ENCODE measurements around the gene VEPH1. TPM values are rescaled to one million over a fixed set of nuclear protein-coding genes. Genes with fewer than 3 reads are reported as not detected.

VEPH1 gene
- polyA plus RNA-seq, 2 of the 4 experiments (the other 2 are of a cell fraction), result 0.04 to 0.16 TPM

- no peak for TF ChIP-seq USF2 (IDR thresholded peaks at IDR 0.05)
- TF ChIP-seq PHF8 (IDR thresholded peaks at IDR 0.05; ENCODE audit: borderline replicate concordance, low read depth), result no peak
- TF ChIP-seq EHMT2 (IDR thresholded peaks at IDR 0.05; ENCODE audit: low read depth), result no peak
- TF ChIP-seq ZC3H11A (IDR thresholded peaks at IDR 0.05), result no peak
Observed at GRCh38 chr3:157518881-157519280, 15.7 kb upstream of the VEPH1 start (continued).

GRCh38 chr3:157516928-157517327 is 13.7 kb upstream of the VEPH1 start:
- no peaks in the 10 kb centered on the region for H3K4me1 ChIP-seq
- DNase-seq (ENCODE audit: low read depth in 1 of 2, low spot score in 1 of 2), result no peak
- no peak overlapping the region for H3K4me2 ChIP-seq
- H3K9me3 ChIP-seq, result no peaks in the 10 kb centered on the region
- FAIRE-seq, result no peak
- no peak overlapping the region for H3K4me3 ChIP-seq
- TF ChIP-seq SMC3 (IDR thresholded peaks at IDR 0.05) (no peak), RNF2 (IDR thresholded peaks at IDR 0.05; ENCODE audit: borderline replicate concordance, low read depth) (no peak), BHLHE40 (IDR thresholded peaks at IDR 0.05; ENCODE audit: low read depth, low read length) (no peak), USF2 (IDR thresholded peaks at IDR 0.05) (no peak), CHD4 (IDR thresholded peaks at IDR 0.05; ENCODE audit: borderline replicate concordance) (no peak), E2F6 (IDR thresholded peaks at IDR 0.05; ENCODE audit: borderline replicate concordance, low read depth) (no peak), ATOH8 (CRISPR knock-in tag; IDR thresholded peaks at IDR 0.05; ENCODE audit: low read depth) (no peak), NFE2L2 (conservative IDR thresholded peaks at IDR 0.05; ENCODE audit: low read length) (no peak), ZSCAN20 (CRISPR knock-in tag; IDR thresholded peaks at IDR 0.05) (no peak), EHF (CRISPR knock-in tag; IDR thresholded peaks at IDR 0.05) (no peak), HOXB5 (CRISPR knock-in tag; IDR thresholded peaks at IDR 0.05) (no peak), RARB (CRISPR knock-in tag; IDR thresholded peaks at IDR 0.05) (no peak)
- ChIA-PET CTCF (no interaction called here), POLR2A (no interaction called here)
- ATAC-seq, result no peak
- no peak overlapping the region for H3K27ac ChIP-seq

- Histone ChIP-seq H3K4me3 (no peak overlapping the region), H3K4me1 (no peaks in the 10 kb centered on the region), H3K4me2 (no peak overlapping the region), H3K27ac (no peak overlapping the region), H3K9me3 (no peaks in the 10 kb centered on the region)
- POLR2A ChIA-PET, result no interaction called here
- CTCF ChIA-PET, result interaction anchor here (0.6 kb wide), 1 partner anchor 22 kb away, joined by 3 read pairs; no protein-coding TSS in a partner anchor
- no peak for ATAC-seq
- TF ChIP-seq PHF8 (IDR thresholded peaks at IDR 0.05; ENCODE audit: borderline replicate concordance, low read depth), result no peak
- TF ChIP-seq EP300 (IDR thresholded peaks at IDR 0.05), result no peak
- TF ChIP-seq ZSCAN20 (CRISPR knock-in tag; IDR thresholded peaks at IDR 0.05), result no peak
- no peak for TF ChIP-seq ESRRA (IDR thresholded peaks at IDR 0.05; ENCODE audit: borderline replicate concordance, low read length)
- TF ChIP-seq TP53 (CRISPR knock-in tag; IDR thresholded peaks at IDR 0.05), result no peak
- TF ChIP-seq CHD4 (IDR thresholded peaks at IDR 0.05; ENCODE audit: borderline replicate concordance), result no peak
- TF ChIP-seq KDM5A (IDR thresholded peaks at IDR 0.05), result no peak
- no peak for TF ChIP-seq KDM1A (IDR thresholded peaks at IDR 0.05; ENCODE audit: low read depth)
- no peak for TF ChIP-seq BHLHE40 (IDR thresholded peaks at IDR 0.05; ENCODE audit: low read depth, low read length)
- no peak for TF ChIP-seq HDAC2 (IDR thresholded peaks at IDR 0.05)
- no peak for TF ChIP-seq HMGXB4 (CRISPR knock-in tag; IDR thresholded peaks at IDR 0.05; ENCODE audit: borderline replicate concordance)
- no peak for TF ChIP-seq EHMT2 (IDR thresholded peaks at IDR 0.05; ENCODE audit: low read depth)
- TF ChIP-seq RFX5 (IDR thresholded peaks at IDR 0.05), result no peak
- no peak for TF ChIP-seq MYC (IDR thresholded peaks at IDR 0.05; ENCODE audit: borderline replicate concordance, low read length)
- no peak for TF ChIP-seq CHD2 (IDR thresholded peaks at IDR 0.05; ENCODE audit: low read length, partially characterized antibody)
- no peak for TF ChIP-seq NPAS2 (CRISPR knock-in tag; IDR thresholded peaks at IDR 0.05; ENCODE audit: borderline replicate concordance)
- no peak for TF ChIP-seq CTCF (IDR thresholded peaks at IDR 0.05)
- TF ChIP-seq SREBF2 (IDR thresholded peaks at IDR 0.05), result no peak
- FAIRE-seq, result no peak
- no peak for DNase-seq (ENCODE audit: low read depth in 1 of 2, low spot score in 1 of 2)
- 35% methylated on average over 5 of the region's 5 CpGs for WGBS (ENCODE audit: missing lambda C conversion rate)
Observed at GRCh38 chr3:157515398-157515797, 12.2 kb upstream of the VEPH1 start.

Data from A549 (cell line).